ENCODE measurements around the gene TTC22. TPM values are rescaled to one million over a fixed set of nuclear protein-coding genes. Genes with fewer than 3 reads are reported as not detected.
A peak's percentile ranks its signal among the peaks of the same experiment; 100 is the strongest.

The TTC22 gene
- total RNA-seq, 1 experiment from 2014 or later, result 8.8 TPM

- Histone ChIP-seq H3K36me3 (ENCODE audit: control insufficient read depth, insufficient read depth, low read length) (no peaks in the 10 kb centered on the region), H3K9me3 (no peaks in the 10 kb centered on the region; the same call in 1 of the 2 replicates), H3K4me3 (ENCODE audit: low read depth, low read length) (no peak overlapping the region), H3K4me1 (peaks cover under 1% of the 10 kb centered on the region; the same call in 1 of the 2 replicates), H3K27me3 (replicated peaks; ENCODE audit: control insufficient read depth, insufficient read depth, low read length) (no peaks in the 10 kb centered on the region)
- peaks cover 6% of the 10 kb centered on the region for H3K36me3 Mint-ChIP-seq (ENCODE audit: insufficient read depth, unreplicated experiment)
- TF ChIP-seq CTCF (IDR thresholded peaks at IDR 0.05; ENCODE audit: insufficient read depth in 1 of 2, low read depth in 1 of 2, low read length in 1 of 2, severe bottlenecking in 1 of 2, unreplicated experiment in 1 of 2), result no peak
- intact Hi-C loops (cut with micrococcal nuclease; ENCODE audit: unreplicated experiment), result no loop called here
- no peak overlapping the region for H3K4me3 Mint-ChIP-seq (ENCODE audit: unreplicated experiment)
- ChIA-PET POLR2A (no interaction called here), CTCF (no interaction called here)
- H3K9me3 Mint-ChIP-seq (ENCODE audit: unreplicated experiment), result no peaks in the 10 kb centered on the region
- BruUV-seq (replicated peaks), result no TSS peak
- no peak for DNase-seq
- H3K27ac Mint-ChIP-seq (ENCODE audit: unreplicated experiment), result peak overlapping the region; percentile 17
- H3K27me3 Mint-ChIP-seq (ENCODE audit: insufficient read depth, unreplicated experiment), result no peaks in the 10 kb centered on the region
- H3K4me1 Mint-ChIP-seq (ENCODE audit: low read depth, unreplicated experiment), result no peaks in the 10 kb centered on the region
Observed at GRCh38 chr1:54788459-54788858, 12.7 kb downstream of the TTC22 start.

DNA sequence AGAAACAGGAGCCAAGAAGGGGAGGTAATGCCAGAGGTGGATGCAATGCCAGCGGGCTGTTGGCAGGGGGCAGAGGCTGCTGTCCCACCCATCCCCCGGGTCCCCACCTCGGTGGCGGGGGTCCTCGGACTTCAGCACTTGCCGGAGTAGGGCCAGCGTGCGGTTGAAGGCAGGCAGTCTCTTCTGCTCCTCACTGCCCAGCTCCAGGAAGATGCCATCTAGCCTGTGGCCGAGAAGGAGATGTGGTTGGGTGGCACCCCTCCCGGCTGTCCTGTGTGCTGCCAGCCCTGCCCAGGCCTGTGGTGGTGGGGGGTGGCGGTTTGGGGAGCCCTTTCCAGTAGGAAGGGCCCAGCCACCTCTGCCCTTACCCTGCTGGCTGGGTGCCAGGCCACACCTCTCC lies 13.5 kb downstream of the TTC22 start:
- no peak for DNase-seq
- ChIA-PET POLR2A (no interaction called here), CTCF (no interaction called here)
- no TSS peak for BruUV-seq (replicated peaks)
- H3K4me3 Mint-ChIP-seq (ENCODE audit: unreplicated experiment), result no peak overlapping the region
- no peaks in the 10 kb centered on the region for H3K9me3 Mint-ChIP-seq (ENCODE audit: unreplicated experiment)
- H3K27me3 ChIP-seq (replicated peaks; ENCODE audit: control insufficient read depth, insufficient read depth, low read length), result no peaks in the 10 kb centered on the region
- no peaks in the 10 kb centered on the region for H3K27me3 Mint-ChIP-seq (ENCODE audit: insufficient read depth, unreplicated experiment)
- no peaks in the 10 kb centered on the region for H3K36me3 ChIP-seq (ENCODE audit: control insufficient read depth, insufficient read depth, low read length)
- no peaks in the 10 kb centered on the region for H3K4me1 Mint-ChIP-seq (ENCODE audit: low read depth, unreplicated experiment)
- no peaks in the 10 kb centered on the region for H3K4me1 ChIP-seq
- peaks cover 6% of the 10 kb centered on the region for H3K36me3 Mint-ChIP-seq (ENCODE audit: insufficient read depth, unreplicated experiment)
- intact Hi-C loops (cut with micrococcal nuclease; ENCODE audit: unreplicated experiment), result no loop called here
- no peak for TF ChIP-seq CTCF (IDR thresholded peaks at IDR 0.05; ENCODE audit: insufficient read depth in 1 of 2, low read depth in 1 of 2, low read length in 1 of 2, severe bottlenecking in 1 of 2, unreplicated experiment in 1 of 2)
- H3K4me3 ChIP-seq (ENCODE audit: low read depth, low read length), result no peak overlapping the region
- H3K27ac Mint-ChIP-seq (ENCODE audit: unreplicated experiment), result no peak overlapping the region
- no peaks in the 10 kb centered on the region; the same call in 1 of the 2 replicates for H3K9me3 ChIP-seq

DNA sequence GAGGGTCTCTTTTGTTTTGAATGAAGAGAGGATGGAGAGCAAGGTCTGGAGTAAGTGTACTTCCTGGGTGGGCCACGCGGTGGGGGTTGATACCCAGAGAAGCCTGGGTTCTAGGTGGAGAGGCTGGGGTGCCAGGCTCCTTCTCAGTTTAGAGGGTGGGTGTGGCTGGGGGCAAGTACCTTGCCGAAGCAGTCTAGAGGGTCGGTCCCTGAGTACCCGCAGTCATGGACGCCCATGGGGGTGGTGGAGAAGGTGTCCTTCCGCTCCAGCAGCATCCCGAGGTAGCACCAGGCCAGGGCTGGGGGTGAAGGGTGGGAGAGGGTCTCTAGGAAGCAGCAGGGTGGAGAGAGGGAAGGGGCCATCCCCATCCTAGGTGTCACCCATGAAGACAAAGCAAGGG lies 14.3 kb downstream of the TTC22 start:
- no TSS peak for BruUV-seq (replicated peaks)
- Mint-ChIP-seq H3K36me3 (ENCODE audit: insufficient read depth, unreplicated experiment) (peaks cover 6% of the 10 kb centered on the region), H3K27me3 (ENCODE audit: insufficient read depth, unreplicated experiment) (no peaks in the 10 kb centered on the region), H3K27ac (ENCODE audit: unreplicated experiment) (no peak overlapping the region), H3K4me1 (ENCODE audit: low read depth, unreplicated experiment) (no peaks in the 10 kb centered on the region), H3K9me3 (ENCODE audit: unreplicated experiment) (no peaks in the 10 kb centered on the region), H3K4me3 (ENCODE audit: unreplicated experiment) (no peak overlapping the region)
- Histone ChIP-seq H3K9me3 (no peaks in the 10 kb centered on the region; the same call in 1 of the 2 replicates), H3K27me3 (replicated peaks; ENCODE audit: control insufficient read depth, insufficient read depth, low read length) (no peaks in the 10 kb centered on the region), H3K4me3 (ENCODE audit: low read depth, low read length) (no peak overlapping the region), H3K4me1 (no peaks in the 10 kb centered on the region), H3K36me3 (ENCODE audit: control insufficient read depth, insufficient read depth, low read length) (no peaks in the 10 kb centered on the region)
- ChIA-PET POLR2A (no interaction called here), CTCF (no interaction called here)
- DNase-seq, result no peak
- intact Hi-C loops (cut with micrococcal nuclease; ENCODE audit: unreplicated experiment), result no loop called here
- TF ChIP-seq CTCF (IDR thresholded peaks at IDR 0.05; ENCODE audit: insufficient read depth in 1 of 2, low read depth in 1 of 2, low read length in 1 of 2, severe bottlenecking in 1 of 2, unreplicated experiment in 1 of 2), result no peak
